Measurements from ENCODE around the gene OGFR.

The OGFR gene

GRCh38 chr20:62799459-62799858 is 5.2 kb upstream of the OGFR start:
- no peak for DNase-seq

GRCh38 chr20:62799873-62800272 is 4.8 kb upstream of the OGFR start:
- DNase-seq: no peak

- DNase-seq: peak in 1 of 51 donors; percentile 31
These were observed 4.0 kb upstream of the OGFR start for GRCh38 chr20:62800314-62801259.

GRCh38 chr20:62801284-62802010 is 3.2 kb upstream of the OGFR start:
- peak in 1 of 51 donors; percentile 22 for DNase-seq

GRCh38 chr20:62802026-62802712 is 2.5 kb upstream of the OGFR start:
- peak in 1 of 51 donors; percentile 25 for DNase-seq

GRCh38 chr20:62804021-62804626 is 511 bp upstream of the OGFR start:
- peak in 6 of 51 donors; percentile 37 to 74 (median 56) for DNase-seq

- peak in 3 of 51 donors; percentile 21 to 30 (median 26) for DNase-seq
These were observed 598 bp downstream of the OGFR start for GRCh38 chr20:62805155-62805710.

GRCh38 chr20:62805711-62806382 is 1.2 kb downstream of the OGFR start:
- peak in 1 of 51 donors; percentile 32 for DNase-seq

- DNase-seq: no peak
These were observed 1.9 kb downstream of the OGFR start for GRCh38 chr20:62806383-62807050.

- DNase-seq: no peak
These were observed 3.0 kb downstream of the OGFR start for GRCh38 chr20:62807444-62808210.

- peak in 45 of 51 donors; percentile 13 to 80 (median 41) for DNase-seq
These were observed 3.7 kb downstream of the OGFR start for GRCh38 chr20:62808211-62808865.

GRCh38 chr20:62809530-62810428 is 5.1 kb downstream of the OGFR start:
- no peak for DNase-seq

GRCh38 chr20:62811320-62811719 is 6.7 kb downstream of the OGFR start:
- DNase-seq: no peak

GRCh38 chr20:62811720-62812119 is 7.1 kb downstream of the OGFR start:
- no peak for DNase-seq

GRCh38 chr20:62812181-62812906 is 7.7 kb downstream of the OGFR start:
- no peak for DNase-seq

GRCh38 chr20:62812907-62813200 is 8.2 kb downstream of the OGFR start:
- DNase-seq: no peak

- DNase-seq: no peak
These were observed 9.0 kb downstream of the OGFR start for GRCh38 chr20:62813588-62813987.
